Stimulated activated CD4-positive, alpha-beta T cell treated with anti-CD3 and anti-CD28 coated beads, Interleukin-15, amount 100 ng/mL, for 24 hours (primary cell): Measurements from ENCODE around the gene LMO7.

Experiments used
- DNase-seq: peaks from one replicate; pipeline ENCODE4 v3.0.0-alpha.2; 2020

LMO7 gene

GRCh38 chr13:75857291-75857690 is 221.2 kb downstream of the LMO7 start:
- DNase-seq: no peak

DNA sequence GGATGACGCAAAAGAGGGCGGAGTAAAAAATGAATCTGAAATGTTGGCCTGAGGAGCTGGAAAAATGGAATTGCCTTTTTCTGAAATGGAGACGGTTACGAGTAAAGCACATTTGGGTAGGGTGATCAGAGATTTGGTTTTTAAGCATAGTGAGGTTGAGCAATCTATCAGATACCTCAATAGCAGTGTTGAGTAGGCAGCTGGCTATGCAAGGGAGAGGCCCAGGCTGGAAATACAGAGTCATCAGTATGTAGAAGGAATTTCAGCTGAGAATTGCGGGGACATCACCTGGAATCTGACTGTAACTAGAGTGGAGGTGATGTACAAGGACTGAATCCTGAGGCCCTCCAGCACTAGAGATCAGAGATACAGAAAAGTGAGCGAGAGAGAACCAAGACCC is 224.8 kb downstream of the LMO7 start:
- no peak for DNase-seq

- DNase-seq: no peak
These were observed 225.7 kb downstream of the LMO7 start for GRCh38 chr13:75861786-75862185.

DNA sequence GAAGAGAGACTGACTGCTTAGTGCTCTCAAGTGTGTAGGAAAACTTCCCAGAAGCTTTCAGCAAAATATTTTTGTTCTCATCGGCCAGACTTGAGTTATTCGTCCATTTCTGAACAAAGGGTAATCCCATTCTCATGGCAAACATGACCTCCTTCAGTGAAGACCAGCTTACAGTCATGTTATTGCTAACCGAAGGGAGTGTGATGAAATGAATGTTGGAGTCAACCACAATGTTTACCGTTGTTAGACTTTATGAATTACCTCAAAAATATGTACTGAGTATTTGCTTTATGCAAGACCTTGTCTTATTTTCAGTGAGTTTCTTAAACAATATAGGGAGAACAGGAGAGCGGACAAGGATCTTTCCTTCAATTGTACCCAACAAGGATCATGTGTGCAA is 228.6 kb downstream of the LMO7 start:
- no peak for DNase-seq

GRCh38 chr13:75867379-75868117 is 231.4 kb downstream of the LMO7 start:
- no peak for DNase-seq

DNA sequence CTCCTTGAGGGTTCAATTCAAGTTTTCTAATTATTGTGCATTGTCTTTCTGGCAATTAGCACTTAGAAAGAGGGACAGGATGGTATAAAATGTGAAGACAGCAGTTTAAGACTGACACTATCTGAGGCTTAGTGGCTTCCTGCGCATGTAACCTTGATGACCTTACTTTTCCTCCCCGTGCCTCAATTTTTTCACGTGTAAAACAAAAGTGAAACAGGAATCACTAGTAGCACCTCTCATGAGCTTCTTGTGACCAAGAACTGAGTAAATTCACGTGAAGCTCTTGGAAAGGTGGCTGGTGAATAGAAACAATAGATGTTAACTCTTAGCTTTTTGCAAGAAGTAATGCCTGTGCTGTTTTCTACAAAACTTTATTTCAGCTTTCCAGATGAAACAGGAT is 233.9 kb downstream of the LMO7 start:
- DNase-seq: no peak

DNA sequence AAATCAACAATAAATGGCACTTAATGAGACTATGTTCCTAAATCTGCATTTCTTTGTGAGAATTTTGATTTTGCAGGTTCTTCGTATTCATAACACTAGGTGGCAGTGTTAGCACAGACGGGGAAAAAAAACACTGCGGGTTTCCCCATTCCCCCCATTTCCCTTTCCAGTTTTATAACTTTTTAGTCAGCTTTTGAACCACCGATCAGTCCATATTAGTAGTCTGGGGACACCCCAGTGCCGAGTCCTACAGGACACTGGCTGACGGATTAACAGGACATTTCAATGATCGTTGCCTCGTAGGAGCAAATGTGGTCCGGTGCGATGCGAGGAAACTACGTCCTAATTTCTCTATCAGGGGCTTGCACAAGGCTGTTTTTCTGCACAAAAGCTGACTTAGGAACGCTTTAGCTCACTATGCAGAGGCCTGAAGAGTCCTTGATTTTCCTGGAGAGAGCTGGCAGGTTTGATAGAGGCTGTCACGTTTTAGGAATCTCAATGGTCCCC is 234.3 kb downstream of the LMO7 start:
- DNase-seq: peak; percentile 6

DNA sequence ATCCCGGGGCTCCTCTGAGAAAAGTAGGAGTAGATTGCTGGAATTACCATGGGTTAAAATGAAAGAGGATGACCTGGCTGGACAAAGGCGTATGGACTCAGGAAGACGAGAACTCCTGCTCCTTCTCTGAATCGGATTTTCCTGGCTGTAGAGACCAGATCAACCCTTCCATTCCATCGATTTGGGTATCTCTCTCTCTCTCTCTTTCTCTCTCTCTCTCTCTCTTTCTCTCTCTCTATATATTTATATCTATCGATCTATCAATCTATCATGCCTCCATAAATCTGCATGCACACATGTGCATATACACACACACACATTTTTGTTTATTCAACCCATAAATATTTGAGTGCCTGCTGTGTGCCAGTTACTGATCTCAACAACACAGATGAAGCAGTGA is 234.9 kb downstream of the LMO7 start:
- DNase-seq: no peak

DNA sequence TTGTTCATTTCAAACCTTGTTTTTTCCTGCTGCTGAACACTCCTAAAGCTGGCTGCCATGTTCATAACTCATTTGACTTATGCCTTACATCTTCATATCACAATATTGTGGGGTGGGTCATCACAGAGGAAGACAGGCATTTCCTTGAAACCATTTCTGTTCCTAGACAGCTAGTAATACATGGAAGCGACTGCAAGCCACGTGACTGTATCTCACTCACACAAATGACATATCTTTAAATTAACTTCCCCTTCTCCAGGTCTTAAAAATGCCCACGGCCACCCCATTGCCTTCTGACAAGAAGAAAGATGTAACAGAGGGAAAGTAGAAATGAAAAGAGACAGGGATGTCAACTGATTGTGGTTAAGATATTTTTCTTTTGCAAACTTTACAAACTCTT is 236.8 kb downstream of the LMO7 start:
- no peak for DNase-seq

- no peak for DNase-seq
These were observed 237.4 kb downstream of the LMO7 start for GRCh38 chr13:75873494-75873893.

- DNase-seq: no peak
These were observed 239.3 kb downstream of the LMO7 start for GRCh38 chr13:75875450-75875849.

DNA sequence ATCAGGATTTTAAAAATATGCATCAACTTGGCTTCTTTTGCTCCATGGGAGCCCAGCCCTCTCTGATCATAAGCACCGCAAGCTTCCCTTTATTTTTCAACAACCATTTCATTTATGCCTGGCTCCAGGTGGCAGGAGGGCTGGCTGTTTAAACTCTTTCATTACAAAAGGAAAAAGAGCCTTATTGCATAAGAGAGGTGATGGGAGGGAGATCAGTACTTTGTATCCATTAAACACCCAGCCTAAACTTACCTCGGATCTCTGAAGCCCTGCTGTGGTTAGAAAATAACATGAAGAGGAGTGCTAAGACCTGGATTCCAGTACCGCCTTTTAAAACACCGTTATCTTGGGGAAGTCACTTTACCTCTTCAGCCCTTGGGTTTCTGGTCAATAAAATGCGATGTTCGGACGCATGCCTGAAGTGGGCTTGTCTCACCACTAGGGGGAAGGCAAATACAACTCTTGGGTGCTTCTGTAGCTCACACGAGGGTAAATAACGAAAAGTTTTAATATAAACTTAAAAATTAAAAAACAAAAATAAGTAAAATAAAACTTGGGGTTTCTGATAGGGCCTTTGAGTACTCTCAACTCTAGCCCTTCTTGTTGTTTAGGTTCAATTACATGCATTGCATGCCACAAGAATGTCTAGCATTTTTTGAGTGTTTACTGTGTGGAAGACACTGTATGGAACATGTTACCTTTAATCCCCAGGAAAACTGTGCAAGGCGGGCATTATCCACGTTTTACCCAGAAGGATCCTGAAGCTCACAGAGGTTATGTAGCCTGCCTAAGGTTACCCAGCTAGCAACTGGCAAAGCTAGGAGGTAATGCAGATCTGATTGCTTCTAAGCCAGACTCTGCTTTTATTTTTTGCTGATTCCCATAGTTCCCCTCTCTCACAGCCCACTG is 240.3 kb downstream of the LMO7 start:
- peak; percentile 57 for DNase-seq

DNA sequence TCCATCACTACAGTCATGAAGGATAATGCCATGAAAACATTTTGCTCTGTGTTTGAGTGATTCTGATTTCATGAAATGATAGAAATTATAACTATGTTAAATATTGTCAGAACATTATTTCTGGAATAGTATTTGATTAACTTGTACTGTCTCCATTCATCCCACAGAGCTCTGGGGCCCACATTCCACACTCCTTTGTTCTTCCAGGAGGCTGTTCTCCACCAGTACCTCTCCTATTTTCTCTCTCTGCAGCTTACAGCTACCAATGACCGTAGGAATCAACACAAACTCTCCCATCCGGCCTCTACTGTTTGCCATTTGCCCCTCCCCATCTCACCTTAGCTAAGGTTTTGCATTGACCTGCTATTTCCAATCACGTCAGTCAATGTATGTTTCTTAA is 240.9 kb downstream of the LMO7 start:
- no peak for DNase-seq

DNA sequence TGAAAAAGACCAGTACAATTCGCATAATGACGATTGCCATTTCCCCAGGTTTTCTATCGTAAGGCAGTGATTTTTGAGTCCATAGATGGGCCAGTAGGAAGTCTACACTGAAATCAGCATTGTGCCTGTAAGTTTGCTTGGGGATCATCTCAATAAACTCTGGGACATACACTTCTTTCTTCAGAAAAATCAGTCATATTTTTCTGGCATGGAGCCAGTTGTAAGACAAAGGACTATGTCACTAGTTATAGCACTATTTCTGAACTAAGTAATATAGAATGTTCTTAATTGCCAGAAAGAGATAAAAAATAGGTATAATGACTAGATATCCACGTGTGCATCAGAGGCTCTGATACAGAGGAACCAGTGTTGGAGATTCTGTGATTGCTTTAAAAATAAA is 243.5 kb downstream of the LMO7 start:
- no peak for DNase-seq

- DNase-seq: no peak
These were observed 245.1 kb downstream of the LMO7 start for GRCh38 chr13:75881109-75881775.

GRCh38 chr13:75882261-75882660 is 246.1 kb downstream of the LMO7 start:
- DNase-seq: no peak

DNA sequence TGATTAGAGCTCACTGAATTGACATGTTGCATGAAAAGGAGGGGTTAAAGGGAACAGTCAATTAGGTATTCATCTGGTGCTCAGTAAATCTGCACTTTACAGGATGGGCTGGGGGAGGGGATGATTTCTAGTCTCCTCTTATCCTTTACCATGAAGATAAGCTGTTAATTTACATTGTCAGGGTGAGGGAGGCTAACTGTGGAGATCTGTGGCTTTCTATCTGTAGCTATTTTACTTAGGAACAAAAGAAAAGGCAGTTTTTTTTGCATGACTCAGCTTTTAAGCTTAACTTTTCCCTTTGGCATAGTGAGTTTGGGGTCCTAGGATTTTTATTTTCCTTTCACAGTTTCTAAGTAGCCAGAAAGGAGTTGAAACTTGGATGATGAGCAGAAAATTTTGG is 253.3 kb downstream of the LMO7 start:
- no peak for DNase-seq

DNA sequence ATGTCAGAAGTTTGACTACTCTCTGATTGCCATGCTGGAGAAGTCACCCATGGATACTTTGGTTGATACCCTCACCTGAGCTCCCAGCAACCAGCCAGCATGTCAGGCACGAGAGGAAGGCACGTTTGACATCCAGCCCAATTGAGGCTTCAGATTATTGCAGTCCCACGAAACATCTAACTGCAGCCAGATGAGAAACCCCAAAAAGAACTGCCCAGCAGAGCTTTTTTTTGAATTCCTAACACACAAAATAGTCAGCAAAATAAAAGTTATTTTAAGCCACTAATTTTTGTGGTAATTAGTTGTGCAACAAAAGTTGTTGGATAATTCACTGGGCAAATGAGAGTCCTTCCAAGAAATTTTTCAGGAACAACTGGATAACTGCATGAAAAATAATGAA is 259.0 kb downstream of the LMO7 start:
- DNase-seq: no peak

DNA sequence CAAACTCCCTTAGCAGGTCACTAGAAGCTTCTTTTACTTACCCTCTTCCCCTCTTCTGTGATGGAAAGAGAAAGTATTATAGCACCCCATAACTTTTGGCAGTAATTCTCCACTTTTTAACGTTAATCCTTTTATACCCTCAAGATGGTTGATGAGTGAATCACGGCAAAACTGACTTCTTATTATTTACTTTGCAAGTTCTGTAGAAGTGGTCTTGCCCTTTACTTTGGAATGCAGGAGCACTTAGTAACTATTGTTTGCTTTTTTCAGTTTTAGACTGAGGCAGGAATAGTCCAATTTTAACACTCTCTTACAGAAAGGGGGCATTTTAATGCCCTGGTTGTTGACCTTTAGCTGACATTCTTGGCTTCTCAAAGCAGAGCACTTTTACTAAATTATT is 260.1 kb downstream of the LMO7 start:
- no peak for DNase-seq

DNA sequence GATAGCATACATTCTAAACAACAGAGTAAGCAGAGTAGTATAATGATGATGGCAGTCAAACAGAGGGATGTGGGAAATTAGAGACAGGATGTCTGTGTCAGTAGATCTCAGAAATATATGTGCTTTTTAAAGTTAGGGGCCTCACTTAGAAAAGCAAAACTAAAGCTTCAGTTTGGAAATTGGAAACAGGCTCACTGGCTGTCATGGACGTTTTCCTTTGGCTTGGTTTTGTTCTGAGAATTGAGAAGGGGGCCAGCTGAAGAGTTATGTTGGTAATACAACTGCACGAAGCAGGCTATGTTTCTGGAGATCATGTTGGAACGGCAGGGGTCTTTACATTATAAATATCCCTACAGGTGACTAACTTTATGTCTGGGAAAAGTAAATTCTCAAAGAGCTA is 261.3 kb downstream of the LMO7 start:
- DNase-seq: no peak

DNA sequence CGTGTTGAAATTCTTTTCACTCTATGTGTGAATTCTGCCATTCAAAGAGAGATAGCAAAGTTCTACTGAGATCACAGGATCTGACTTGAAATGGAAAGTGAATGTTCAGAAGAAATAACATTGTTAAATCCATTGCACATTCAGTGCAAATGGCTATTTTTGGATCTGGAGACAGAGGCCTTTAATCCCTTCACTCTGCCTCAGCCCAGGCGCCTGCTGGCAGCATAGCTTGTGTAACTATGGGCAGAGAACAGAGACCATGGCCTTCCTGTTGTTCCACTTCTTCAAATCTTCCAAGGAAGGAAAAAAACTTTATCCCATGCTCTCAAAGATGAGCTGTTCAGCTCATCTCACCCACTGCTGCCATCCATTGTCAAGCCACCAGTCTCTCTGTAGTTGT is 265.4 kb downstream of the LMO7 start:
- DNase-seq: no peak

- DNase-seq: no peak
These were observed 266.3 kb downstream of the LMO7 start for GRCh38 chr13:75902166-75903104.
